GM23338 (cell line): ENCODE results near the gene POFUT2. TPM values are rescaled to one million over a fixed set of nuclear protein-coding genes. Genes with fewer than 3 reads are reported as not detected.

Experiments used
- ATAC-seq: fragments of 200-7000 bp; cut with Tn5 transposase; 3 replicates; pipeline ENCODE4 v1.9.1; 2020
- DNase-seq: peaks from one replicate; pipeline ENCODE4 v3.0.0-alpha.2; 2015; ENCODE audit warnings: low spot score
- H2AFZ ChIP-seq: fragments of 200-600 bp; sonication (generic); 2 replicates; pipeline ENCODE4 v1.8.0; 2016; ENCODE audit warnings: antibody characterized with exemption, mild to moderate bottlenecking, moderate library complexity
- H3F3A ChIP-seq: fragments of 200-600 bp; sonication (generic); replicated peaks from 2 replicates; pipeline ENCODE4 v1.8.0; 2017; ENCODE audit warnings: antibody characterized with exemption, mixed run types, low read depth
- H3K27ac ChIP-seq: fragments of 200-600 bp; sonication (generic); 2 replicates; pipeline ENCODE4 v1.6.1; 2016; ENCODE audit warnings: low read depth
- H3K27me3 ChIP-seq: fragments of 200-600 bp; sonication (generic); 2 replicates; pipeline ENCODE4 v1.8.0; 2016; ENCODE audit warnings: mild to moderate bottlenecking, mixed run types, moderate library complexity; ENCODE audit not compliant: insufficient read depth
- H3K36me3 ChIP-seq: fragments of 200-600 bp; sonication (generic); 2 replicates; pipeline ENCODE4 v1.8.0; 2016; ENCODE audit warnings: mild to moderate bottlenecking; ENCODE audit not compliant: insufficient read depth
- H3K4me1 ChIP-seq: fragments of 200-600 bp; sonication (generic); 2 replicates; pipeline ENCODE4 v1.8.0; 2016; ENCODE audit warnings: mild to moderate bottlenecking, moderate library complexity; ENCODE audit not compliant: insufficient read depth
- H3K4me2 ChIP-seq: fragments of 200-600 bp; sonication (generic); 2 replicates; pipeline ENCODE4 v1.7.1; 2017; ENCODE audit warnings: mixed run types
- H3K4me3 ChIP-seq: fragments of 200-600 bp; sonication (generic); 2 replicates; pipeline ENCODE4 v1.6.1; 2016; ENCODE audit warnings: mixed run types
- H3K79me2 ChIP-seq: fragments of 200-600 bp; sonication (generic); replicated peaks from 2 replicates; pipeline ENCODE4 v1.8.0; 2017; ENCODE audit warnings: mild to moderate bottlenecking; ENCODE audit not compliant: insufficient read depth
- H3K9me2 ChIP-seq: fragments of 200-600 bp; sonication (generic); 2 replicates; pipeline ENCODE4 v1.8.0; 2017; ENCODE audit not compliant: insufficient read depth
- H4K20me1 ChIP-seq: fragments of 200-600 bp; sonication (generic); replicated peaks from 2 replicates; pipeline ENCODE4 v1.8.0; 2017; ENCODE audit warnings: mild to moderate bottlenecking; ENCODE audit not compliant: insufficient read depth
- H3K27ac Mint-ChIP-seq: 2 replicates; pipeline ENCODE4 v1.8.0; 2020; ENCODE audit warnings: inconsistent platforms, mild to moderate bottlenecking, moderate library complexity, mixed read lengths
- H3K27me3 Mint-ChIP-seq: 3 replicates; pipeline ENCODE4 v1.8.0; 2022; ENCODE audit warnings: low read depth, mild to moderate bottlenecking, moderate library complexity, mixed read lengths, inconsistent platforms; ENCODE audit not compliant: insufficient read depth, poor library complexity
- H3K36me3 Mint-ChIP-seq: 3 replicates; pipeline ENCODE4 v1.8.0; 2021; ENCODE audit warnings: low read depth, mild to moderate bottlenecking, inconsistent platforms, moderate library complexity, mixed read lengths
- H3K4me1 Mint-ChIP-seq: 3 replicates; pipeline ENCODE4 v1.8.0; 2020; ENCODE audit warnings: mild to moderate bottlenecking, inconsistent platforms, mixed read lengths
- H3K4me3 Mint-ChIP-seq: 3 replicates; pipeline ENCODE4 v1.8.0; 2021; ENCODE audit warnings: moderate library complexity, mild to moderate bottlenecking, inconsistent platforms, mixed read lengths
- H3K9me3 Mint-ChIP-seq: 3 replicates; pipeline ENCODE4 v1.8.0; 2020; ENCODE audit warnings: moderate library complexity, mild to moderate bottlenecking, inconsistent platforms, mixed read lengths
- CREB1 ChIP-seq: fragments of 250-450 bp; sonication (Bioruptor Pico); IDR thresholded peaks from 2 replicates; pipeline ENCODE4 v1.5.0; 2020; ENCODE audit warnings: low read depth, mild to moderate bottlenecking, moderate library complexity
- EZH2 ChIP-seq: fragments of 200-600 bp; sonication (generic); IDR thresholded peaks from one replicate; pipeline ENCODE4 v1.8.0; 2017; ENCODE audit warnings: antibody characterized with exemption, mild to moderate bottlenecking, low read depth; ENCODE audit not compliant: unreplicated experiment
- EZH2phosphoT487 ChIP-seq: fragments of 200-600 bp; sonication (generic); IDR thresholded peaks from one replicate; pipeline ENCODE4 v1.8.1; 2018; ENCODE audit warnings: antibody characterized with exemption; ENCODE audit not compliant: unreplicated experiment
- JUNB ChIP-seq: IDR thresholded peaks from one replicate; pipeline ENCODE4 v1.6.1; 2016; ENCODE audit warnings: antibody characterized with exemption; ENCODE audit not compliant: unreplicated experiment
- NANOG ChIP-seq: IDR thresholded peaks from 2 replicates; pipeline ENCODE4 v1.6.1; 2016; ENCODE audit warnings: antibody characterized with exemption, borderline replicate concordance
- POLR2AphosphoS5 ChIP-seq: IDR thresholded peaks from 2 replicates; pipeline ENCODE4 v1.6.1; 2016; ENCODE audit warnings: antibody characterized with exemption, low read depth
- STAT1 ChIP-seq: IDR thresholded peaks from one replicate; pipeline ENCODE4 v1.6.1; 2016; ENCODE audit warnings: antibody characterized with exemption; ENCODE audit not compliant: unreplicated experiment
- ZNF114 ChIP-seq: fragments of 250-450 bp; sonication (Bioruptor Pico); IDR thresholded peaks from 2 replicates; pipeline ENCODE4 v1.5.0; 2020; ENCODE audit warnings: mild to moderate bottlenecking, moderate library complexity
- ZNF331 ChIP-seq: fragments of 250-450 bp; sonication (Bioruptor Pico); IDR thresholded peaks from 2 replicates; pipeline ENCODE4 v1.5.0; 2020; ENCODE audit warnings: low read depth, mild to moderate bottlenecking, moderate library complexity
- ZNF462 ChIP-seq: fragments of 250-450 bp; sonication (Bioruptor Pico); IDR thresholded peaks from 2 replicates; pipeline ENCODE4 v1.5.0; 2020; ENCODE audit warnings: mild to moderate bottlenecking, moderate library complexity
- polyA plus RNA-seq: library from polyadenylated mRNA; unstranded; fragments of >200 nt; fragmentation: Nextera tagmentation; extraction: Ambion mirVana; gene quantifications from 2 replicates; pipeline ENCODE4 v1.2.1, GENCODE V29; 2016
- total RNA-seq: library from RNA; depleted of rRNA; stranded (reverse); fragments of >200 nt; shearing (Covaris generic); gene quantifications from 2 replicates; pipeline ENCODE4 v1.2.3, GENCODE V29; 2014
- TF ChIP-seq, protein P1 (sequence below): IDR thresholded peaks from one replicate; pipeline ENCODE4 v1.6.1; 2018; ENCODE audit warnings: antibody characterized with exemption; ENCODE audit not compliant: unreplicated experiment
- TF ChIP-seq, protein P2 (sequence below): IDR thresholded peaks from 2 replicates; pipeline ENCODE4 v1.6.1; 2016; ENCODE audit warnings: antibody characterized with exemption
- TF ChIP-seq, protein P3 (sequence below), 2 experiments: fragments of 200-600 bp in 1 of 2; sonication (generic) in 1 of 2; conservative IDR thresholded peaks; 2 replicates each; pipeline versions ENCODE4 v1.5.1 to v1.6.1; 2016 to 2017; ENCODE audit warnings: antibody characterized with exemption in 2 of 2, low read depth in 2 of 2, mild to moderate bottlenecking in 2 of 2, moderate library complexity in 1 of 2

The POFUT2 gene
- total and polyA plus RNA-seq, 2 experiments from 2014 or later, result 12.1 to 34.5 TPM

- DNase-seq, result no peak
- Mint-ChIP-seq H3K27ac (no peak overlapping the region), H3K36me3 (no peaks in the 10 kb centered on the region), H3K27me3 (peaks cover 3% of the 10 kb centered on the region), H3K4me1 (no peaks in the 10 kb centered on the region; the same call in 2 of the 3 replicates), H3K4me3 (no peak overlapping the region), H3K9me3 (no peaks in the 10 kb centered on the region)
- no peak overlapping the region for H3K4me2 ChIP-seq
- H3K36me3 ChIP-seq, result no peaks in the 10 kb centered on the region
- no peak overlapping the region for H3K27ac ChIP-seq
- no peak for ATAC-seq
- no peaks in the 10 kb centered on the region for H4K20me1 ChIP-seq
- no peak overlapping the region for H2AFZ ChIP-seq
- no peaks in the 10 kb centered on the region for H3K9me2 ChIP-seq
- no peak for TF ChIP-seq EZH2
- no peak for TF ChIP-seq EZH2phosphoT487
- TF ChIP-seq ZNF462 (CRISPR knock-in tag), result no peak
- TF ChIP-seq JUNB, result no peak
- TF ChIP-seq, protein P1, sequence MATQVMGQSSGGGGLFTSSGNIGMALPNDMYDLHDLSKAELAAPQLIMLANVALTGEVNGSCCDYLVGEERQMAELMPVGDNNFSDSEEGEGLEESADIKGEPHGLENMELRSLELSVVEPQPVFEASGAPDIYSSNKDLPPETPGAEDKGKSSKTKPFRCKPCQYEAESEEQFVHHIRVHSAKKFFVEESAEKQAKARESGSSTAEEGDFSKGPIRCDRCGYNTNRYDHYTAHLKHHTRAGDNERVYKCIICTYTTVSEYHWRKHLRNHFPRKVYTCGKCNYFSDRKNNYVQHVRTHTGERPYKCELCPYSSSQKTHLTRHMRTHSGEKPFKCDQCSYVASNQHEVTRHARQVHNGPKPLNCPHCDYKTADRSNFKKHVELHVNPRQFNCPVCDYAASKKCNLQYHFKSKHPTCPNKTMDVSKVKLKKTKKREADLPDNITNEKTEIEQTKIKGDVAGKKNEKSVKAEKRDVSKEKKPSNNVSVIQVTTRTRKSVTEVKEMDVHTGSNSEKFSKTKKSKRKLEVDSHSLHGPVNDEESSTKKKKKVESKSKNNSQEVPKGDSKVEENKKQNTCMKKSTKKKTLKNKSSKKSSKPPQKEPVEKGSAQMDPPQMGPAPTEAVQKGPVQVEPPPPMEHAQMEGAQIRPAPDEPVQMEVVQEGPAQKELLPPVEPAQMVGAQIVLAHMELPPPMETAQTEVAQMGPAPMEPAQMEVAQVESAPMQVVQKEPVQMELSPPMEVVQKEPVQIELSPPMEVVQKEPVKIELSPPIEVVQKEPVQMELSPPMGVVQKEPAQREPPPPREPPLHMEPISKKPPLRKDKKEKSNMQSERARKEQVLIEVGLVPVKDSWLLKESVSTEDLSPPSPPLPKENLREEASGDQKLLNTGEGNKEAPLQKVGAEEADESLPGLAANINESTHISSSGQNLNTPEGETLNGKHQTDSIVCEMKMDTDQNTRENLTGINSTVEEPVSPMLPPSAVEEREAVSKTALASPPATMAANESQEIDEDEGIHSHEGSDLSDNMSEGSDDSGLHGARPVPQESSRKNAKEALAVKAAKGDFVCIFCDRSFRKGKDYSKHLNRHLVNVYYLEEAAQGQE, result no peak
- no peak for TF ChIP-seq NANOG
- TF ChIP-seq, protein P2, sequence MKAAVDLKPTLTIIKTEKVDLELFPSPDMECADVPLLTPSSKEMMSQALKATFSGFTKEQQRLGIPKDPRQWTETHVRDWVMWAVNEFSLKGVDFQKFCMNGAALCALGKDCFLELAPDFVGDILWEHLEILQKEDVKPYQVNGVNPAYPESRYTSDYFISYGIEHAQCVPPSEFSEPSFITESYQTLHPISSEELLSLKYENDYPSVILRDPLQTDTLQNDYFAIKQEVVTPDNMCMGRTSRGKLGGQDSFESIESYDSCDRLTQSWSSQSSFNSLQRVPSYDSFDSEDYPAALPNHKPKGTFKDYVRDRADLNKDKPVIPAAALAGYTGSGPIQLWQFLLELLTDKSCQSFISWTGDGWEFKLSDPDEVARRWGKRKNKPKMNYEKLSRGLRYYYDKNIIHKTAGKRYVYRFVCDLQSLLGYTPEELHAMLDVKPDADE, result no peak
- no peak for TF ChIP-seq ZNF331 (CRISPR knock-in tag)
- no peak for TF ChIP-seq CREB1 (CRISPR knock-in tag)
- TF ChIP-seq ZNF114 (CRISPR knock-in tag), result no peak
- no peak for TF ChIP-seq POLR2AphosphoS5
- TF ChIP-seq, protein P3, sequence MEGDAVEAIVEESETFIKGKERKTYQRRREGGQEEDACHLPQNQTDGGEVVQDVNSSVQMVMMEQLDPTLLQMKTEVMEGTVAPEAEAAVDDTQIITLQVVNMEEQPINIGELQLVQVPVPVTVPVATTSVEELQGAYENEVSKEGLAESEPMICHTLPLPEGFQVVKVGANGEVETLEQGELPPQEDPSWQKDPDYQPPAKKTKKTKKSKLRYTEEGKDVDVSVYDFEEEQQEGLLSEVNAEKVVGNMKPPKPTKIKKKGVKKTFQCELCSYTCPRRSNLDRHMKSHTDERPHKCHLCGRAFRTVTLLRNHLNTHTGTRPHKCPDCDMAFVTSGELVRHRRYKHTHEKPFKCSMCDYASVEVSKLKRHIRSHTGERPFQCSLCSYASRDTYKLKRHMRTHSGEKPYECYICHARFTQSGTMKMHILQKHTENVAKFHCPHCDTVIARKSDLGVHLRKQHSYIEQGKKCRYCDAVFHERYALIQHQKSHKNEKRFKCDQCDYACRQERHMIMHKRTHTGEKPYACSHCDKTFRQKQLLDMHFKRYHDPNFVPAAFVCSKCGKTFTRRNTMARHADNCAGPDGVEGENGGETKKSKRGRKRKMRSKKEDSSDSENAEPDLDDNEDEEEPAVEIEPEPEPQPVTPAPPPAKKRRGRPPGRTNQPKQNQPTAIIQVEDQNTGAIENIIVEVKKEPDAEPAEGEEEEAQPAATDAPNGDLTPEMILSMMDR (conservative IDR thresholded peaks at IDR 0.05; ENCODE audit: low read depth in 2 of 2), result no peak
- no peak for TF ChIP-seq STAT1
- H3K4me3 ChIP-seq, result no peak overlapping the region
- H3K27me3 ChIP-seq, result no peaks in the 10 kb centered on the region
- no peaks in the 10 kb centered on the region for H3K79me2 ChIP-seq
- H3F3A ChIP-seq, result no peaks in the 10 kb centered on the region
- H3K4me1 ChIP-seq, result no peaks in the 10 kb centered on the region
These were observed 61.0 kb downstream of the POFUT2 start for GRCh38 chr21:45226540-45227326.
